HepG2 (cell line): ENCODE measurements around the gene RAB24. TPM values are rescaled to one million over a fixed set of nuclear protein-coding genes. Genes with fewer than 3 reads are reported as not detected.

Experiments used
- ASH2L ChIP-seq: fragments of 300-600, 200-600 bp; sonication (generic); IDR thresholded peaks from 2 replicates; pipeline ENCODE4 v1.7.0; 2017; ENCODE audit warnings: low read depth, mild to moderate bottlenecking, moderate library complexity, mixed read lengths, low read length; ENCODE audit not compliant: insufficient read length
- GPN1 ChIP-seq: sonication (generic); formaldehyde crosslinking; IDR thresholded peaks from 2 replicates; pipeline ENCODE4 v1.5.1; 2020; ENCODE audit warnings: missing genetic modification reagents, borderline replicate concordance
- HOXA5 ChIP-seq: sonication (generic); formaldehyde crosslinking; IDR thresholded peaks from 2 replicates; pipeline ENCODE4 v1.4.0; 2020; ENCODE audit warnings: missing genetic modification reagents
- MED8 ChIP-seq: sonication (generic); formaldehyde crosslinking; IDR thresholded peaks from 2 replicates; pipeline ENCODE4 v1.8.1; 2023; ENCODE audit warnings: mild to moderate bottlenecking, missing genetic modification reagents; ENCODE audit not compliant: insufficient replicate concordance
- NPAS2 ChIP-seq: sonication (generic); formaldehyde crosslinking; IDR thresholded peaks from 2 replicates; pipeline ENCODE4 v1.8.0; 2022; ENCODE audit warnings: mild to moderate bottlenecking, missing genetic modification reagents, borderline replicate concordance
- PHF20 ChIP-seq: sonication (generic); formaldehyde crosslinking; IDR thresholded peaks from 2 replicates; pipeline ENCODE4 v1.5.0; 2020; ENCODE audit warnings: mild to moderate bottlenecking, missing genetic modification reagents
- POGZ ChIP-seq: sonication (generic); formaldehyde crosslinking; IDR thresholded peaks from 2 replicates; pipeline ENCODE4 v1.4.0; 2020; ENCODE audit warnings: mild to moderate bottlenecking, missing genetic modification reagents
- SAP130 ChIP-seq: IDR thresholded peaks from 2 replicates; pipeline ENCODE4 v1.6.1; 2016; ENCODE audit warnings: low read depth
- STAG1 ChIP-seq: sonication (generic); formaldehyde crosslinking; IDR thresholded peaks from 2 replicates; pipeline ENCODE4 v1.4.0; 2020; ENCODE audit warnings: missing genetic modification reagents
- TGIF2 ChIP-seq: IDR thresholded peaks from 2 replicates; pipeline ENCODE4 v1.6.1; 2016; ENCODE audit warnings: control low read depth, missing compliant biosample characterization
- XRCC5 ChIP-seq: fragments of 200-400 bp; formaldehyde crosslinking; optimal IDR thresholded peaks from 2 replicates; pipeline ENCODE3; 2017; ENCODE audit warnings: mild to moderate bottlenecking, low read length
- ZNF101 ChIP-seq: sonication (generic); formaldehyde crosslinking; IDR thresholded peaks from 2 replicates; pipeline ENCODE4 v1.4.0; 2020; ENCODE audit warnings: mild to moderate bottlenecking, low read depth, missing genetic modification reagents, borderline replicate concordance
- ZNF205 ChIP-seq: IDR thresholded peaks from 2 replicates; pipeline ENCODE4 v1.6.1; 2018; ENCODE audit warnings: missing biosample characterization, missing genetic modification reagents
- ZNF547 ChIP-seq: sonication (generic); formaldehyde crosslinking; IDR thresholded peaks from 2 replicates; pipeline ENCODE4 v1.5.1; 2020; ENCODE audit warnings: mild to moderate bottlenecking, missing genetic modification reagents
- ZNF577 ChIP-seq: sonication (generic); formaldehyde crosslinking; IDR thresholded peaks from 2 replicates; pipeline ENCODE4 v1.4.0; 2020; ENCODE audit warnings: mild to moderate bottlenecking, low read depth, missing genetic modification reagents, borderline replicate concordance
- ZNF589 ChIP-seq: sonication (generic); formaldehyde crosslinking; conservative IDR thresholded peaks from 2 replicates; pipeline ENCODE4 v1.8.0; 2022; ENCODE audit warnings: mild to moderate bottlenecking, moderate library complexity, missing genetic modification reagents
- ZNF720 ChIP-seq: sonication (generic); formaldehyde crosslinking; IDR thresholded peaks from 2 replicates; pipeline ENCODE4 v1.4.0; 2020; ENCODE audit warnings: missing genetic modification reagents
- polyA plus RNA-seq, 8 experiments: library from polyadenylated mRNA; depleted of rRNA in 3 of 8; stranded (reverse) in 7 of 8; unstranded in 1 of 8; fragments of >200 nt; fragmentation: Illumina TruSeq in 4 of 8; extraction: Trizol in 4 of 8; gene quantifications; 2 replicates each; pipeline versions ENCODE4 v1.2.1 to v1.2.3, GENCODE V29; 2011 to 2016; ENCODE audit warnings: low read depth in 4 of 8, missing spikeins in 1 of 8, mixed read lengths in 1 of 8; ENCODE audit not compliant: insufficient read depth in 1 of 8
- total RNA-seq, 5 experiments: library from RNA; depleted of rRNA; stranded (reverse); fragments of >200 nt; fragmentation: Illumina TruSeq; extraction: Trizol; gene quantifications; 2 replicates each; pipeline ENCODE4 v1.2.3, GENCODE V29; 2016; ENCODE audit warnings: low read depth in 1 of 5
- TF ChIP-seq, protein P1 (sequence below): sonication (generic); formaldehyde crosslinking; conservative IDR thresholded peaks from 2 replicates; pipeline ENCODE4 v1.8.1; 2023; ENCODE audit warnings: missing genetic modification reagents
- TF ChIP-seq, protein P2 (sequence below): IDR thresholded peaks from 2 replicates; pipeline ENCODE4 v1.6.1; 2016; ENCODE audit warnings: mild to moderate bottlenecking, missing biosample characterization, missing genetic modification reagents
- TF ChIP-seq, protein P3 (sequence below): IDR thresholded peaks from 2 replicates; pipeline ENCODE4 v1.6.1; 2016; ENCODE audit warnings: low read depth, borderline replicate concordance
- TF ChIP-seq, protein P4 (sequence below): sonication (generic); formaldehyde crosslinking; IDR thresholded peaks from 2 replicates; pipeline ENCODE4 v1.5.0; 2020; ENCODE audit warnings: missing genetic modification reagents, mild to moderate bottlenecking, borderline replicate concordance
- TF ChIP-seq, protein P5 (sequence below): IDR thresholded peaks from 2 replicates; pipeline ENCODE4 v1.6.1; 2012; ENCODE audit warnings: inconsistent platforms
- TF ChIP-seq, protein P6 (sequence below): IDR thresholded peaks from 2 replicates; pipeline ENCODE4 v1.6.1; 2016; ENCODE audit warnings: mild to moderate bottlenecking
- TF ChIP-seq, protein P7 (sequence below): sonication (generic); formaldehyde crosslinking; IDR thresholded peaks from 2 replicates; pipeline ENCODE4 v1.4.0; 2020; ENCODE audit warnings: missing genetic modification reagents

Gene RAB24
- total and polyA plus RNA-seq, 2 of the 13 experiments (the other 11 are each of a cell fraction or from before 2014, with no cell fraction given) = 22.9 to 63.7 TPM

DNA sequence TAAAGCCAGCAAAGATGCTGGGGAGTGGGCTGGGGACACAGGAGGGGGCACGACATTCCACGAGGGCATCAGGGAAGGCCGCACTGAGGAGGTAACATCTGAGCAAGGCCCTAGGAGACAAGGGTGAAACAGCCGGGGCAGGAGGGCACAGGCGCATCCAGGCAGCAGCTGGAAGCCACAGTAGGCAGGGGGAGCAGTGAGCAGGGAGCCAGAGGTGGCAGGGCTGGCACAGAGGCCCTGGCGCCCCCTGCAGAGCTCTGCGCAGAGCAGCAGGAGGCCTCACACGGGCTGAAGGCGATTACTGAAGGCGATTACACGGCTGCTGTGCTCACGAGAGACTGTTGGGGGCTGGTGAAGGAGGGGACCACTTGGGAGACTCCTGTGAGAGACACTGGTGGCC lies 32.6 kb upstream of the RAB24 start (continued):
- TF ChIP-seq ZNF589 (CRISPR knock-in tag) = no peak
- TF ChIP-seq MED8 = no peak
- TF ChIP-seq, protein P1, sequence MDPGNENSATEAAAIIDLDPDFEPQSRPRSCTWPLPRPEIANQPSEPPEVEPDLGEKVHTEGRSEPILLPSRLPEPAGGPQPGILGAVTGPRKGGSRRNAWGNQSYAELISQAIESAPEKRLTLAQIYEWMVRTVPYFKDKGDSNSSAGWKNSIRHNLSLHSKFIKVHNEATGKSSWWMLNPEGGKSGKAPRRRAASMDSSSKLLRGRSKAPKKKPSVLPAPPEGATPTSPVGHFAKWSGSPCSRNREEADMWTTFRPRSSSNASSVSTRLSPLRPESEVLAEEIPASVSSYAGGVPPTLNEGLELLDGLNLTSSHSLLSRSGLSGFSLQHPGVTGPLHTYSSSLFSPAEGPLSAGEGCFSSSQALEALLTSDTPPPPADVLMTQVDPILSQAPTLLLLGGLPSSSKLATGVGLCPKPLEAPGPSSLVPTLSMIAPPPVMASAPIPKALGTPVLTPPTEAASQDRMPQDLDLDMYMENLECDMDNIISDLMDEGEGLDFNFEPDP (CRISPR knock-in tag) = no peak
- TF ChIP-seq NPAS2 (CRISPR knock-in tag) = no peak
- TF ChIP-seq, protein P2, sequence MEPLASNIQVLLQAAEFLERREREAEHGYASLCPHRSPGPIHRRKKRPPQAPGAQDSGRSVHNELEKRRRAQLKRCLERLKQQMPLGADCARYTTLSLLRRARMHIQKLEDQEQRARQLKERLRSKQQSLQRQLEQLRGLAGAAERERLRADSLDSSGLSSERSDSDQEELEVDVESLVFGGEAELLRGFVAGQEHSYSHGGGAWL = no peak
- peak; percentile 33; the same call in 1 of the 2 replicates for TF ChIP-seq SAP130
- TF ChIP-seq ZNF720 = no peak
- TF ChIP-seq, protein P3, sequence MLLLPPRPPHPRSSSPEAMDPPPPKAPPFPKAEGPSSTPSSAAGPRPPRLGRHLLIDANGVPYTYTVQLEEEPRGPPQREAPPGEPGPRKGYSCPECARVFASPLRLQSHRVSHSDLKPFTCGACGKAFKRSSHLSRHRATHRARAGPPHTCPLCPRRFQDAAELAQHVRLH (CRISPR knock-in tag) = no peak
- TF ChIP-seq, protein P4, sequence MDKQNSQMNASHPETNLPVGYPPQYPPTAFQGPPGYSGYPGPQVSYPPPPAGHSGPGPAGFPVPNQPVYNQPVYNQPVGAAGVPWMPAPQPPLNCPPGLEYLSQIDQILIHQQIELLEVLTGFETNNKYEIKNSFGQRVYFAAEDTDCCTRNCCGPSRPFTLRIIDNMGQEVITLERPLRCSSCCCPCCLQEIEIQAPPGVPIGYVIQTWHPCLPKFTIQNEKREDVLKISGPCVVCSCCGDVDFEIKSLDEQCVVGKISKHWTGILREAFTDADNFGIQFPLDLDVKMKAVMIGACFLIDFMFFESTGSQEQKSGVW (CRISPR knock-in tag) = no peak
- TF ChIP-seq PHF20 (CRISPR knock-in tag) = no peak
- TF ChIP-seq HOXA5 (CRISPR knock-in tag) = no peak
- no peak for TF ChIP-seq ZNF547 (CRISPR knock-in tag)
- TF ChIP-seq STAG1 (CRISPR knock-in tag) = peak; percentile 71
- TF ChIP-seq TGIF2 (CRISPR knock-in tag) = no peak
- TF ChIP-seq ZNF101 (CRISPR knock-in tag) = no peak
- TF ChIP-seq POGZ (CRISPR knock-in tag) = no peak
- TF ChIP-seq GPN1 (CRISPR knock-in tag) = no peak
- no peak for TF ChIP-seq ASH2L
- TF ChIP-seq, protein P5, sequence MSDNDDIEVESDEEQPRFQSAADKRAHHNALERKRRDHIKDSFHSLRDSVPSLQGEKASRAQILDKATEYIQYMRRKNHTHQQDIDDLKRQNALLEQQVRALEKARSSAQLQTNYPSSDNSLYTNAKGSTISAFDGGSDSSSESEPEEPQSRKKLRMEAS = peak; percentile 22; the same call in 1 of the 2 replicates
- TF ChIP-seq, protein P6, sequence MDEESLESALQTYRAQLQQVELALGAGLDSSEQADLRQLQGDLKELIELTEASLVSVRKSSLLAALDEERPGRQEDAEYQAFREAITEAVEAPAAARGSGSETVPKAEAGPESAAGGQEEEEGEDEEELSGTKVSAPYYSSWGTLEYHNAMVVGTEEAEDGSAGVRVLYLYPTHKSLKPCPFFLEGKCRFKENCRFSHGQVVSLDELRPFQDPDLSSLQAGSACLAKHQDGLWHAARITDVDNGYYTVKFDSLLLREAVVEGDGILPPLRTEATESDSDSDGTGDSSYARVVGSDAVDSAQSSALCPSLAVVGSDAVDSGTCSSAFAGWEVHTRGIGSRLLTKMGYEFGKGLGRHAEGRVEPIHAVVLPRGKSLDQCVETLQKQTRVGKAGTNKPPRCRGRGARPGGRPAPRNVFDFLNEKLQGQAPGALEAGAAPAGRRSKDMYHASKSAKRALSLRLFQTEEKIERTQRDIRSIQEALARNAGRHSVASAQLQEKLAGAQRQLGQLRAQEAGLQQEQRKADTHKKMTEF = no peak
- no peak for TF ChIP-seq ZNF577 (CRISPR knock-in tag)
- TF ChIP-seq, protein P7, sequence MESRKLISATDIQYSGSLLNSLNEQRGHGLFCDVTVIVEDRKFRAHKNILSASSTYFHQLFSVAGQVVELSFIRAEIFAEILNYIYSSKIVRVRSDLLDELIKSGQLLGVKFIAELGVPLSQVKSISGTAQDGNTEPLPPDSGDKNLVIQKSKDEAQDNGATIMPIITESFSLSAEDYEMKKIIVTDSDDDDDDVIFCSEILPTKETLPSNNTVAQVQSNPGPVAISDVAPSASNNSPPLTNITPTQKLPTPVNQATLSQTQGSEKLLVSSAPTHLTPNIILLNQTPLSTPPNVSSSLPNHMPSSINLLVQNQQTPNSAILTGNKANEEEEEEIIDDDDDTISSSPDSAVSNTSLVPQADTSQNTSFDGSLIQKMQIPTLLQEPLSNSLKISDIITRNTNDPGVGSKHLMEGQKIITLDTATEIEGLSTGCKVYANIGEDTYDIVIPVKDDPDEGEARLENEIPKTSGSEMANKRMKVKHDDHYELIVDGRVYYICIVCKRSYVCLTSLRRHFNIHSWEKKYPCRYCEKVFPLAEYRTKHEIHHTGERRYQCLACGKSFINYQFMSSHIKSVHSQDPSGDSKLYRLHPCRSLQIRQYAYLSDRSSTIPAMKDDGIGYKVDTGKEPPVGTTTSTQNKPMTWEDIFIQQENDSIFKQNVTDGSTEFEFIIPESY (CRISPR knock-in tag) = 0 out of 2 replicates have a peak, but pooled peaks have one; percentile 50
- TF ChIP-seq XRCC5 = peak; percentile 19
- no peak for TF ChIP-seq ZNF205 (CRISPR knock-in tag)
